Activated B cell treated with CpG ODN at 0.5 μM for 24 hours (primary cell): ENCODE results near the gene ANKS1B. TPM values are rescaled to one million over a fixed set of nuclear protein-coding genes. Genes with fewer than 3 reads are reported as not detected.

ENCODE experiments used
- ATAC-seq: fragments of 200-7000 bp; cut with Tn5 transposase; one replicate; pipeline ENCODE4 v1.10.0; 2021; ENCODE audit warnings: low read depth, mild to moderate bottlenecking, moderate library complexity
- CTCF ChIA-PET: fragments of 350-600 bp; sonication (Branson Sonifier 250); formaldehyde crosslinking; loops from one replicate; lab custom pipeline; 2021; ENCODE audit warnings: antibody characterized with exemption; lab: Charles Lee
- POLR2A ChIA-PET: fragments of 350-600 bp; sonication (Branson Sonifier 250); formaldehyde crosslinking; loops from one replicate; lab custom pipeline; 2021; ENCODE audit warnings: antibody characterized with exemption; lab: Charles Lee
- DNase-seq: peaks from one replicate; pipeline ENCODE4 v3.0.0; 2022
- H3K27ac Mint-ChIP-seq: one replicate; pipeline ENCODE4 v1.8.0; 2020; ENCODE audit warnings: mixed read lengths
- H3K27me3 Mint-ChIP-seq: one replicate; pipeline ENCODE4 v1.8.0; 2021; ENCODE audit warnings: mixed read lengths
- H3K36me3 Mint-ChIP-seq: one replicate; pipeline ENCODE4 v1.8.0; 2021; ENCODE audit warnings: low read depth, mixed read lengths
- H3K4me1 Mint-ChIP-seq: one replicate; pipeline ENCODE4 v1.8.0; 2021; ENCODE audit warnings: mixed read lengths
- H3K4me3 Mint-ChIP-seq: one replicate; pipeline ENCODE4 v1.8.0; 2020; ENCODE audit warnings: mild to moderate bottlenecking, mixed read lengths
- H3K9me3 Mint-ChIP-seq: one replicate; pipeline ENCODE4 v1.8.0; 2020; ENCODE audit warnings: mixed read lengths
- CTCF ChIP-seq: fragments of 200-600 bp; IDR thresholded peaks from one replicate; pipeline ENCODE4 v1.8.0; 2022; ENCODE audit warnings: antibody characterized with exemption, mild to moderate bottlenecking
- intact Hi-C: fragments of 100-400 bp; cut with micrococcal nuclease; formaldehyde crosslinking; loops from one replicate; pipeline ENCODE4 v1.15.1; 2024
- total RNA-seq: library from RNA; stranded (reverse); gene quantifications from 2 replicates; pipeline ENCODE4 v1.2.3, GENCODE V29; 2022

Gene ANKS1B
- total RNA-seq, 1 donor from 2014 or later: not detected

- H3K4me3 Mint-ChIP-seq: no peak overlapping the region
- ChIA-PET CTCF (no interaction called here), POLR2A (no interaction called here)
- no peaks in the 10 kb centered on the region for H3K9me3 Mint-ChIP-seq
- H3K27me3 Mint-ChIP-seq: no peaks in the 10 kb centered on the region
- H3K4me1 Mint-ChIP-seq: no peaks in the 10 kb centered on the region
- H3K27ac Mint-ChIP-seq: no peak overlapping the region
- no peaks in the 10 kb centered on the region for H3K36me3 Mint-ChIP-seq
- DNase-seq (no peak), ATAC-seq (no peak)
- intact Hi-C loops: no loop called here
- TF ChIP-seq CTCF: no peak
Measured at GRCh38 chr12:99152337-99152736, 832.4 kb downstream of the ANKS1B start.

GRCh38 chr12:99151744-99152143 lies 833.0 kb downstream of the ANKS1B start:
- Mint-ChIP-seq H3K4me1 (no peaks in the 10 kb centered on the region), H3K36me3 (no peaks in the 10 kb centered on the region), H3K27me3 (no peaks in the 10 kb centered on the region), H3K27ac (no peak overlapping the region), H3K9me3 (no peaks in the 10 kb centered on the region), H3K4me3 (no peak overlapping the region)
- DNase-seq: no peak
- CTCF ChIA-PET: no interaction called here
- POLR2A ChIA-PET: no interaction called here
- intact Hi-C loops: no loop called here
- no peak for ATAC-seq
- no peak for TF ChIP-seq CTCF

GRCh38 chr12:99147130-99147529 lies 837.6 kb downstream of the ANKS1B start:
- H3K4me1 Mint-ChIP-seq: no peaks in the 10 kb centered on the region
- peaks cover 5% of the 10 kb centered on the region for H3K9me3 Mint-ChIP-seq
- H3K27me3 Mint-ChIP-seq: no peaks in the 10 kb centered on the region
- ATAC-seq (no peak), DNase-seq (no peak)
- H3K36me3 Mint-ChIP-seq: no peaks in the 10 kb centered on the region
- TF ChIP-seq CTCF: no peak
- POLR2A ChIA-PET: no interaction called here
- intact Hi-C loops: no loop called here
- H3K27ac Mint-ChIP-seq: no peak overlapping the region
- CTCF ChIA-PET: no interaction called here
- H3K4me3 Mint-ChIP-seq: no peak overlapping the region

- no peak for DNase-seq
- Mint-ChIP-seq H3K27ac (no peak overlapping the region), H3K4me3 (no peak overlapping the region), H3K27me3 (no peaks in the 10 kb centered on the region), H3K4me1 (no peaks in the 10 kb centered on the region), H3K36me3 (no peaks in the 10 kb centered on the region), H3K9me3 (peaks cover 5% of the 10 kb centered on the region)
- no peak for ATAC-seq
- no peak for TF ChIP-seq CTCF
- ChIA-PET POLR2A (no interaction called here), CTCF (no interaction called here)
- intact Hi-C loops: no loop called here
Measured at GRCh38 chr12:99146730-99147129, 838.0 kb downstream of the ANKS1B start.

GRCh38 chr12:99146185-99146584 lies 838.6 kb downstream of the ANKS1B start:
- no peak for ATAC-seq
- H3K4me1 Mint-ChIP-seq: no peaks in the 10 kb centered on the region
- intact Hi-C loops: no loop called here
- no peaks in the 10 kb centered on the region for H3K27me3 Mint-ChIP-seq
- H3K9me3 Mint-ChIP-seq: peaks cover 6% of the 10 kb centered on the region
- no peak overlapping the region for H3K4me3 Mint-ChIP-seq
- no peak for DNase-seq
- H3K36me3 Mint-ChIP-seq: no peaks in the 10 kb centered on the region
- ChIA-PET POLR2A (no interaction called here), CTCF (no interaction called here)
- no peak overlapping the region for H3K27ac Mint-ChIP-seq
- TF ChIP-seq CTCF: no peak
